HCT116 (cell line): ENCODE data around the gene AR. TPM values are rescaled to one million over a fixed set of nuclear protein-coding genes. Genes with fewer than 3 reads are reported as not detected.

Experiments
- ATAC-seq: fragments of 200-7000 bp; cut with Tn5 transposase; 2 replicates; pipeline ENCODE4 v1.9.1; 2020; ENCODE audit warnings: mild to moderate bottlenecking, moderate library complexity
- BruUV-seq: library from RNA; stranded (reverse); fragments of 400-500 nt; replicated peaks from 2 replicates; lab custom pipeline; 2021; lab: Mats Ljungman, UMichigan
- CTCF ChIA-PET: fragments of 300-600 bp; sonication (Branson Sonifier 250); formaldehyde crosslinking; loops from one replicate; lab custom pipeline; 2021; ENCODE audit warnings: antibody characterized with exemption; lab: Charles Lee
- POLR2A ChIA-PET: fragments of 300-600, 350-600 bp; sonication (Branson Sonifier 250); formaldehyde crosslinking; loops from one replicate; lab custom pipeline; 2021; ENCODE audit warnings: antibody characterized with exemption; lab: Charles Lee
- RAD21 ChIA-PET, 2 experiments: fragments of 300-600 bp; sonication (Branson Sonifier 250); formaldehyde crosslinking; loops; one replicate each; lab custom pipeline; 2023; ENCODE audit warnings: low total read pairs in 2 of 2; ENCODE audit not compliant: uncharacterized antibody in 2 of 2, unreplicated experiment in 2 of 2, low non-redundant PET in 1 of 2; lab: Charles Lee
- DNase-seq: peaks from one replicate; pipeline ENCODE4 v3.0.0-alpha.2; 2010; ENCODE audit warnings: low read depth, low spot score
- H2AFZ ChIP-seq: fragments of 200-600 bp; shearing (Covaris generic), sonication (generic); 2 replicates; pipeline ENCODE4 v1.6.1; 2017; ENCODE audit warnings: low read depth, mixed run types, mixed read lengths, antibody characterized with exemption, low read length; ENCODE audit not compliant: poor library complexity, severe bottlenecking
- H3K27ac ChIP-seq: 2 replicates; pipeline ENCODE4 v1.5.1; 2012; ENCODE audit warnings: low read depth, low read length
- H3K27me3 ChIP-seq: fragments of 200-600 bp; sonication (generic); 2 replicates; pipeline ENCODE4 v1.6.1; 2016; ENCODE audit warnings: mixed run types, low read length, mixed read lengths; ENCODE audit not compliant: insufficient read depth
- H3K36me3 ChIP-seq, 2 experiments: fragments of 200-500 bp in 1 of 2; fragments of 200-600 bp in 1 of 2; sonication (Bioruptor generic) in 1 of 2; sonication (generic) in 1 of 2; 2 replicates each; pipeline versions ENCODE4 v1.5.1 to v1.6.1; 2014 to 2016; ENCODE audit warnings: low read length in 2 of 2, inconsistent platforms in 1 of 2, mixed read lengths in 1 of 2, mixed run types in 1 of 2; ENCODE audit not compliant: insufficient read depth in 2 of 2, control insufficient read depth in 1 of 2
- H3K4me1 ChIP-seq, 2 experiments: fragments of 200-600 bp in 1 of 2; sonication (generic) in 1 of 2; 2 replicates each; pipeline versions ENCODE4 v1.5.1 to v1.6.1; 2012 to 2017; ENCODE audit warnings: low read length in 2 of 2, inconsistent platforms in 1 of 2, mild to moderate bottlenecking in 1 of 2, mixed read lengths in 1 of 2, mixed run types in 1 of 2, moderate library complexity in 1 of 2; ENCODE audit not compliant: insufficient read depth in 2 of 2, control insufficient read depth in 1 of 2
- H3K4me2 ChIP-seq: fragments of 200-600 bp; sonication (generic); 2 replicates; pipeline ENCODE4 v1.6.1; 2017; ENCODE audit warnings: mixed run types, low read length, mixed read lengths
- H3K4me3 ChIP-seq, 2 experiments: fragments of 200-600 bp in 1 of 2; sonication (generic) in 1 of 2; replicated peaks in 1 of 2; 2 replicates each; pipeline ENCODE4 v1.5.1; 2011 to 2016; ENCODE audit warnings: low read length in 2 of 2, control low read depth in 1 of 2, low read depth in 1 of 2, mild to moderate bottlenecking in 1 of 2, mixed read lengths in 1 of 2, mixed run types in 1 of 2
- H3K79me2 ChIP-seq: fragments of 200-600 bp; sonication (generic); 2 replicates; pipeline ENCODE4 v1.6.1; 2017; ENCODE audit warnings: mild to moderate bottlenecking, mixed run types, low read length, moderate library complexity, mixed read lengths; ENCODE audit not compliant: insufficient read depth
- H3K9ac ChIP-seq: fragments of 200-600 bp; sonication (generic); 2 replicates; pipeline ENCODE4 v1.6.1; 2016; ENCODE audit warnings: low read length, mixed read lengths
- H3K9me2 ChIP-seq: fragments of 200-600 bp; sonication (generic), shearing (Covaris generic); 2 replicates; pipeline ENCODE4 v1.6.1; 2017; ENCODE audit warnings: mixed run types, mild to moderate bottlenecking, moderate library complexity; ENCODE audit not compliant: insufficient read depth
- H3K9me3 ChIP-seq, 2 experiments: fragments of 200-500 bp in 1 of 2; fragments of 200-600 bp in 1 of 2; sonication (Bioruptor generic) in 1 of 2; sonication (generic) in 1 of 2; 2 replicates each; pipeline ENCODE4 v1.6.1; 2014 to 2017; ENCODE audit warnings: low read length in 2 of 2, mixed read lengths in 2 of 2, inconsistent platforms in 1 of 2, low read depth in 1 of 2, mild to moderate bottlenecking in 1 of 2, mixed run types in 1 of 2, moderate library complexity in 1 of 2; ENCODE audit not compliant: control insufficient read depth in 1 of 2, insufficient read depth in 1 of 2
- H4K20me1 ChIP-seq: fragments of 200-600 bp; sonication (generic), shearing (Covaris generic); 2 replicates; pipeline ENCODE4 v1.6.1; 2017; ENCODE audit warnings: mixed run types, mild to moderate bottlenecking, moderate library complexity; ENCODE audit not compliant: insufficient read depth
- CBX3 ChIP-seq: IDR thresholded peaks from 2 replicates; pipeline ENCODE4 v1.6.1; 2012; ENCODE audit warnings: low read depth
- CTCF ChIP-seq, 3 experiments: fragments of 200-600 bp in 1 of 3; sonication (generic) in 1 of 3; IDR thresholded peaks in 2 of 3; conservative IDR thresholded peaks in 1 of 3; 2 replicates each; pipeline ENCODE4 v1.5.1; 2012 to 2017; ENCODE audit warnings: low read depth in 2 of 3, low read length in 2 of 3, antibody characterized with exemption in 1 of 3, borderline replicate concordance in 1 of 3, control low read depth in 1 of 3, mild to moderate bottlenecking in 1 of 3, mixed read lengths in 1 of 3, mixed run types in 1 of 3, moderate library complexity in 1 of 3; ENCODE audit not compliant: insufficient read depth in 1 of 3
- EGR1 ChIP-seq: IDR thresholded peaks from 2 replicates; pipeline ENCODE4 v1.6.1; 2012; ENCODE audit warnings: low read depth
- ELF1 ChIP-seq: IDR thresholded peaks from 2 replicates; pipeline ENCODE4 v1.6.1; 2012; ENCODE audit warnings: low read depth, borderline replicate concordance
- EZH2 ChIP-seq: fragments of 200-600 bp; sonication (generic); IDR thresholded peaks from 2 replicates; pipeline ENCODE4 v1.6.1; 2017; ENCODE audit warnings: antibody characterized with exemption, mixed run types
- FOSL1 ChIP-seq: IDR thresholded peaks from 2 replicates; pipeline ENCODE4 v1.6.1; 2012; ENCODE audit warnings: low read depth
- JUND ChIP-seq: IDR thresholded peaks from 2 replicates; pipeline ENCODE4 v1.6.1; 2012
- POLR2A ChIP-seq: IDR thresholded peaks from 2 replicates; pipeline ENCODE4 v1.7.0; 2011; ENCODE audit warnings: borderline replicate concordance; ENCODE audit not compliant: insufficient read depth, insufficient read length; ENCODE audit errors: extremely low read depth
- POLR2AphosphoS5 ChIP-seq: IDR thresholded peaks from 2 replicates; pipeline ENCODE4 v1.6.1; 2011; ENCODE audit warnings: mild to moderate bottlenecking, low read depth, low read length, moderate library complexity
- RAD21 ChIP-seq: IDR thresholded peaks from 2 replicates; pipeline ENCODE4 v1.6.1; 2012; ENCODE audit warnings: low read depth, mild to moderate bottlenecking
- SIN3A ChIP-seq: IDR thresholded peaks from 2 replicates; pipeline ENCODE4 v1.6.1; 2012; ENCODE audit warnings: low read depth
- SP1 ChIP-seq: IDR thresholded peaks from 2 replicates; pipeline ENCODE4 v1.6.1; 2012; ENCODE audit warnings: low read depth
- TCF7L2 ChIP-seq: IDR thresholded peaks from 2 replicates; pipeline ENCODE4 v1.7.0; 2011; ENCODE audit warnings: borderline replicate concordance, inconsistent platforms; ENCODE audit not compliant: insufficient read depth, insufficient read length; ENCODE audit errors: extremely low read depth
- ZFX ChIP-seq: fragments of 450-650 bp; IDR thresholded peaks from 2 replicates; pipeline ENCODE4 v1.6.1; 2017
- ZNF274 ChIP-seq: fragments of 200-500 bp; sonication (Bioruptor generic); IDR thresholded peaks from 2 replicates; pipeline ENCODE4 v1.6.1; 2014; ENCODE audit warnings: mild to moderate bottlenecking, low read depth, low read length, inconsistent platforms
- intact Hi-C: fragments of 100-400 bp; cut with micrococcal nuclease; formaldehyde crosslinking; loops from 2 replicates; pipeline ENCODE4 v1.10.0; 2022
- total RNA-seq: library from RNA; stranded (reverse); gene quantifications from one replicate; pipeline ENCODE4 v1.2.1, GENCODE V29; 2021; ENCODE audit not compliant: unreplicated experiment
- TF ChIP-seq, protein P1 (sequence below): IDR thresholded peaks from 2 replicates; pipeline ENCODE4 v1.6.1; 2012

The AR gene
- total RNA-seq, 1 experiment from 2014 or later, result 0.02 TPM

DNA sequence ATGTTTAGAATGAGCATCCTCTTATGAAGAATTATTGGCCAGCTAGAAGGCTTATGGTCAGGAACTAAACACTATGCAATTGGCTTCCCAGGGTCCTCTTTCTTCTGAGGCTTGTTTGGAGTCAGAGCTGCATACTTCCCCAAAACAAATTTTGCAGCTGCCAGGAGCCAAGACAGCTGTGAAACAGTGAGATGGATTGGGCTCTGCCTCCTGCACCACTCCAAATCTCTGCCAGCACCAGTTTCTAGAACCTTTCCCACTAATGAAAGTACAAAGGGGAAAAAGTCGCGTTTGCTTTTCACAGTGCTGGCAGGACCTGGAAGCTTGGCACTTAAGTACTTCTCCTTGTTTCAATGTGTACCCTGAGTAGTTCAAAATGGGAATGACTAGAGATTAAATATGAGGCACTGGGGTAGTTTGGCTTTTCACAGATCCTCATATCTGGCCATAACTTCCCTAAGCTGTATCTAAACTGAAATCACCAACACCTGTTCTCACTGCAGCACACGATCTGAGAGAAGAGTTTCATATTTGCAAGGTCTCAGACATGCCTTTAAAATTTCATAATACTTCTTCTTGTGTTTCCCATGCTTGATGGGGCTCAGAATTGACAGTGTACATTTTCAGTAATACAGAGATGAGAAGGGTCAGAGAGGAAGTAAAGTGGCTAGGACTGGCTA lies 20.7 kb upstream of the AR start:
- intact Hi-C loops, result no loop called here
- no peaks in the 10 kb centered on the region for H4K20me1 ChIP-seq
- DNase-seq, result no peak

DNA sequence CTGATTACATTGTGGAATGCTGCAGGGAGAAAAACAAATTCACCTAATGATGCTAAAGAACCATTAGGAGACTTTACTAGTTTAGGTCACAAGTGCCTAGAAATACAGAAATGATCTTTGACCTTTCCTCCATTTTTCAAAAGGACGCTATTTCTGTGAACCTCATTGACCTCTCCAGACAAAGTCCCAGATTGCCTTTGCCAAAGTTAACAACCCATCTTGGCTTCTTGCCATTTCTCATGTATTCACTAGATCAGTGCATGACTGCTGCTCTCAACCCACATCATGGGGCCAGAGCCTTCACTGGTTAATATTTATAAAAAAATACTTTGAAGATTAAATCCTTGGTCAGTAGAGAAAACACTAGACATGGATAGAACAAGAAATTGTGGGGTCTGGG lies 19.9 kb upstream of the AR start:
- H3K79me2 ChIP-seq, result no peaks in the 10 kb centered on the region
- H3K4me2 ChIP-seq, result no peak overlapping the region
- TF ChIP-seq RAD21 (no peak), CTCF (IDR thresholded peaks at IDR 0.05 in 2 of 3, conservative IDR thresholded peaks at IDR 0.05 in 1 of 3; ENCODE audit: borderline replicate concordance in 1 of 3, insufficient read depth in 1 of 3, low read depth in 2 of 3, low read length in 2 of 3) (no peak), FOSL1 (no peak), POLR2AphosphoS5 (no peak), ZFX (no peak), EGR1 (no peak), CBX3 (no peak), POLR2A (no peak), EZH2 (no peak), SIN3A (no peak)
- TF ChIP-seq, protein P1, sequence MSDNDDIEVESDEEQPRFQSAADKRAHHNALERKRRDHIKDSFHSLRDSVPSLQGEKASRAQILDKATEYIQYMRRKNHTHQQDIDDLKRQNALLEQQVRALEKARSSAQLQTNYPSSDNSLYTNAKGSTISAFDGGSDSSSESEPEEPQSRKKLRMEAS, result no peak
- H3K9me3 ChIP-seq, result no peaks in the 10 kb centered on the region
- no peaks in the 10 kb centered on the region for H4K20me1 ChIP-seq
- H3K27me3 ChIP-seq, result no peaks in the 10 kb centered on the region
- BruUV-seq, result no TSS peak
- no peak overlapping the region for H3K27ac ChIP-seq
- no peaks in the 10 kb centered on the region for H3K4me1 ChIP-seq
- H3K9me2 ChIP-seq, result no peaks in the 10 kb centered on the region
- DNase-seq, result no peak
- H2AFZ ChIP-seq, result no peak overlapping the region
- CTCF ChIA-PET, result no interaction called here
- no peak overlapping the region for H3K4me3 ChIP-seq
- no peak for ATAC-seq
- intact Hi-C loops, result no loop called here
- POLR2A ChIA-PET, result no interaction called here
- no peak overlapping the region for H3K9ac ChIP-seq
- RAD21 ChIA-PET, result no interaction called here
- H3K36me3 ChIP-seq, result no peaks in the 10 kb centered on the region

More for the DNA sequence above, 20.7 kb upstream of the AR start:
- no peak for ATAC-seq
- Histone ChIP-seq H3K27ac (no peak overlapping the region), H3K4me3 (no peak overlapping the region), H3K9ac (no peak overlapping the region), H3K36me3 (no peaks in the 10 kb centered on the region), H3K4me1 (no peaks in the 10 kb centered on the region), H3K27me3 (no peaks in the 10 kb centered on the region), H2AFZ (no peak overlapping the region), H3K79me2 (no peaks in the 10 kb centered on the region), H3K9me3 (no peaks in the 10 kb centered on the region), H3K9me2 (no peaks in the 10 kb centered on the region), H3K4me2 (no peak overlapping the region)
- TF ChIP-seq ZNF274 (no peak), SIN3A (no peak), RAD21 (no peak), JUND (no peak), EZH2 (no peak), TCF7L2 (no peak), ELF1 (no peak), POLR2A (no peak), SP1 (no peak)
- CTCF ChIA-PET, result no interaction called here
- RAD21 ChIA-PET, result no interaction called here
- POLR2A ChIA-PET, result no interaction called here
- no TSS peak for BruUV-seq
